SK-N-SH (cell line): Measurements from ENCODE around the gene CDX2.

Experiments
- CTCF ChIP-seq: fragments of 200-600 bp; sonication (generic); IDR thresholded peaks from 2 replicates; pipeline ENCODE4 v1.6.1; 2017; ENCODE audit warnings: antibody characterized with exemption, mild to moderate bottlenecking, moderate library complexity
- POLR2AphosphoS5 ChIP-seq: IDR thresholded peaks from 2 replicates; pipeline ENCODE4 v1.6.1; 2012; ENCODE audit warnings: low read depth, low read length
- TF ChIP-seq, protein P1 (sequence below): IDR thresholded peaks from 2 replicates; pipeline ENCODE4 v1.6.1; 2012; ENCODE audit warnings: mild to moderate bottlenecking, low read depth, low read length, moderate library complexity

DNA sequence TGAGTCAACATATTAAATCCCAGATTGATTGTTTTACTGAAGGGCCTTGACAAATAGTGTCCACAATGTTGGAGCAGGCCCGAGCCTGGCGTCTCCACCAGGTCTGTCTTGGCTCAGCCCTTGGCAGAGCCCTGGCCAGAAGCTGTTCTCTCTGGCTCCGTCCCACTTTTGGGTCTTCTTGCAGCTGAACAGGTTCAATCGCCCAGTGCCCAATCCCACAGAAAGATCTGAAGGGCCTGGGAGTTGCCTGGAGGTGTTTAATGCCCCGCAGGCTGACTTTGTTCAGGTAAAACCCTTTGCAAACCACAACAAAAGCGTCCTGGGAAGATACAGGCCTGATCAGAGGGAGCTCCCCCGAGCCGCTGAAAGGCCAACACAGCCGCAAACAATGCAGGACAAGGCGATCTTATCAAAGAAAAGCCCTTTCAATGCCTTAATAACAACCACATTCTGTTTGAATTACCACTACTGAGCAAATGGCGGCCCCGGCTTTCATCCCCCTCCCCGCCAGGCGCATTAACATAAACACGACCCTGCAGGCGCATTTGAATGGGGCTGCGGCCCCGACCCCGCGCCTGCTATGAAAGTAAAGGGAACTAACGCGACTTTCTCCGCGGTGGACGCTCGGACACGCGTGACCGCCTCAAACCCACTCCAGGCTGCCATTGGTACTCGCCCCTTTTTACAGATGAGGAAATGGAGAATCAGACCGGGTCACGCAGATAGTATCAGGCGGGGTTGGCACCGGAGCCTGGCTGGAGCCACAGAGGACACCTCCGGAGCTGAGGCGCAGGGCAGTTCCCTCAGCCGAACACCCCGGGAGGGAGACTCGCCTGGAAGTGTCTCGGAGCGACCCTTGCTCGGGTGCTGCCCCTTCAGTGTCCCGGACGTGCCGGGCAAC, 3.1 kb downstream of the CDX2 start:
- TF ChIP-seq CTCF (no peak), POLR2AphosphoS5 (no peak)
- TF ChIP-seq, protein P1, sequence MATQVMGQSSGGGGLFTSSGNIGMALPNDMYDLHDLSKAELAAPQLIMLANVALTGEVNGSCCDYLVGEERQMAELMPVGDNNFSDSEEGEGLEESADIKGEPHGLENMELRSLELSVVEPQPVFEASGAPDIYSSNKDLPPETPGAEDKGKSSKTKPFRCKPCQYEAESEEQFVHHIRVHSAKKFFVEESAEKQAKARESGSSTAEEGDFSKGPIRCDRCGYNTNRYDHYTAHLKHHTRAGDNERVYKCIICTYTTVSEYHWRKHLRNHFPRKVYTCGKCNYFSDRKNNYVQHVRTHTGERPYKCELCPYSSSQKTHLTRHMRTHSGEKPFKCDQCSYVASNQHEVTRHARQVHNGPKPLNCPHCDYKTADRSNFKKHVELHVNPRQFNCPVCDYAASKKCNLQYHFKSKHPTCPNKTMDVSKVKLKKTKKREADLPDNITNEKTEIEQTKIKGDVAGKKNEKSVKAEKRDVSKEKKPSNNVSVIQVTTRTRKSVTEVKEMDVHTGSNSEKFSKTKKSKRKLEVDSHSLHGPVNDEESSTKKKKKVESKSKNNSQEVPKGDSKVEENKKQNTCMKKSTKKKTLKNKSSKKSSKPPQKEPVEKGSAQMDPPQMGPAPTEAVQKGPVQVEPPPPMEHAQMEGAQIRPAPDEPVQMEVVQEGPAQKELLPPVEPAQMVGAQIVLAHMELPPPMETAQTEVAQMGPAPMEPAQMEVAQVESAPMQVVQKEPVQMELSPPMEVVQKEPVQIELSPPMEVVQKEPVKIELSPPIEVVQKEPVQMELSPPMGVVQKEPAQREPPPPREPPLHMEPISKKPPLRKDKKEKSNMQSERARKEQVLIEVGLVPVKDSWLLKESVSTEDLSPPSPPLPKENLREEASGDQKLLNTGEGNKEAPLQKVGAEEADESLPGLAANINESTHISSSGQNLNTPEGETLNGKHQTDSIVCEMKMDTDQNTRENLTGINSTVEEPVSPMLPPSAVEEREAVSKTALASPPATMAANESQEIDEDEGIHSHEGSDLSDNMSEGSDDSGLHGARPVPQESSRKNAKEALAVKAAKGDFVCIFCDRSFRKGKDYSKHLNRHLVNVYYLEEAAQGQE: no peak
